SK-N-MC (cell line): ENCODE data around the gene MMADHC.

Experiments used
- EZH2 ChIP-seq: fragments of 200-600 bp; sonication (generic); IDR thresholded peaks from one replicate; pipeline ENCODE4 v1.6.1; 2017; ENCODE audit warnings: antibody characterized with exemption
- POLR2AphosphoS5 ChIP-seq: IDR thresholded peaks from 2 replicates; pipeline ENCODE4 v1.6.1; 2012; ENCODE audit warnings: mild to moderate bottlenecking, low read depth, low read length, borderline replicate concordance

- TF ChIP-seq POLR2AphosphoS5 (no peak), EZH2 (no peak)
These were observed 25.3 kb downstream of the MMADHC start for GRCh38 chr2:149562324-149562723.
